Ishikawa (cell line): ENCODE results near the gene ARL8B.

Source experiments
- CEBPB ChIP-seq: IDR thresholded peaks from 2 replicates; pipeline ENCODE4 v1.6.1; 2012
- CREB1 ChIP-seq: IDR thresholded peaks from 2 replicates; pipeline ENCODE4 v1.6.1; 2012; ENCODE audit warnings: low read depth
- EP300 ChIP-seq: IDR thresholded peaks from 2 replicates; pipeline ENCODE4 v1.6.1; 2012; ENCODE audit warnings: borderline replicate concordance
- FOXM1 ChIP-seq: IDR thresholded peaks from 2 replicates; pipeline ENCODE4 v1.6.1; 2012; ENCODE audit warnings: low read depth, borderline replicate concordance
- MAX ChIP-seq: IDR thresholded peaks from 2 replicates; pipeline ENCODE4 v1.6.1; 2012
- RAD21 ChIP-seq: IDR thresholded peaks from 2 replicates; pipeline ENCODE4 v1.6.1; 2012; ENCODE audit warnings: low read depth
- REST ChIP-seq: IDR thresholded peaks from 2 replicates; pipeline ENCODE4 v1.6.1; 2012; ENCODE audit warnings: low read depth, mild to moderate bottlenecking
- TAF1 ChIP-seq: IDR thresholded peaks from 2 replicates; pipeline ENCODE4 v1.6.1; 2012; ENCODE audit warnings: low read depth, mild to moderate bottlenecking
- TEAD4 ChIP-seq: IDR thresholded peaks from 2 replicates; pipeline ENCODE4 v1.6.1; 2012
- YY1 ChIP-seq: IDR thresholded peaks from 2 replicates; pipeline ENCODE4 v1.6.1; 2012; ENCODE audit warnings: low read depth
- ZBTB7A ChIP-seq: IDR thresholded peaks from 2 replicates; pipeline ENCODE4 v1.6.1; 2012; ENCODE audit warnings: low read depth
- TF ChIP-seq, protein P1 (sequence below): IDR thresholded peaks from 2 replicates; pipeline ENCODE4 v1.6.1; 2012

DNA sequence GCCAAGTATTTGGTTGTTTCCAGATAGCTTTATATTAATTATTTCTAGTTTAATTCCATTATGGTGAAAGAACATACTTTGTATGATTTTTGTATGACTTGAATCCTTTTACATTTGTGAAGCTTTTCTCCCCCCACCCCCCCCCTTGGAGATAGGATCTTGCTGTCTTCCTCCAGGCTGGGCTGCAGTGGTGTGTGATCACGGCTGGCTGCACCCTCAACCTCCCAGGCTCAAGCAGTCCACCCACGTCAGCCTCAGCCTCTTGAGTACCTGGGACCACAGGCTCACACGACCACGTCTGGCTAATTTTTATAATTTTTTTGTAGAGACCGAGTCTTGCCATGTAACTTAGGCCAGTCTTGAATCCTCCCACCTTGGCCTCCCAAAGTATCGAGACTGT, 29.5 kb downstream of the ARL8B start:
- no peak for TF ChIP-seq YY1
- no peak for TF ChIP-seq ZBTB7A
- no peak for TF ChIP-seq CEBPB
- no peak for TF ChIP-seq REST
- TF ChIP-seq RAD21: no peak
- TF ChIP-seq MAX: no peak
- TF ChIP-seq TEAD4: no peak
- TF ChIP-seq, protein P1, sequence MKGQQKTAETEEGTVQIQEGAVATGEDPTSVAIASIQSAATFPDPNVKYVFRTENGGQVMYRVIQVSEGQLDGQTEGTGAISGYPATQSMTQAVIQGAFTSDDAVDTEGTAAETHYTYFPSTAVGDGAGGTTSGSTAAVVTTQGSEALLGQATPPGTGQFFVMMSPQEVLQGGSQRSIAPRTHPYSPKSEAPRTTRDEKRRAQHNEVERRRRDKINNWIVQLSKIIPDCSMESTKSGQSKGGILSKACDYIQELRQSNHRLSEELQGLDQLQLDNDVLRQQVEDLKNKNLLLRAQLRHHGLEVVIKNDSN: no peak
- TF ChIP-seq TAF1: no peak
- no peak for TF ChIP-seq FOXM1
- no peak for TF ChIP-seq EP300
- TF ChIP-seq CREB1: no peak
